HG03354 (cell line): ENCODE data around the gene PTPRG.

Experiments
- ATAC-seq: cut with Tn5 transposase; IDR thresholded peaks from one replicate; pipeline ENCODE4 v1.9.1; 2021; ENCODE audit warnings: mild to moderate bottlenecking; ENCODE audit not compliant: unreplicated experiment, poor library complexity, severe bottlenecking

Gene PTPRG

GRCh38 chr3:61948699-61949305, 387.4 kb downstream of the PTPRG start:
- no peak for ATAC-seq

- no peak for ATAC-seq
These were observed 392.7 kb downstream of the PTPRG start for GRCh38 chr3:61954097-61954540.

- no peak for ATAC-seq
These were observed 394.1 kb downstream of the PTPRG start for GRCh38 chr3:61955483-61955882.

- no peak for ATAC-seq
These were observed 394.9 kb downstream of the PTPRG start for GRCh38 chr3:61956236-61956635.

- ATAC-seq, result no peak
These were observed 395.9 kb downstream of the PTPRG start for GRCh38 chr3:61957259-61957658.

- ATAC-seq, result no peak
These were observed 399.6 kb downstream of the PTPRG start for GRCh38 chr3:61960976-61961375.

GRCh38 chr3:61961900-61962299, 400.5 kb downstream of the PTPRG start:
- no peak for ATAC-seq

GRCh38 chr3:61964566-61964965, 403.2 kb downstream of the PTPRG start:
- no peak for ATAC-seq

- ATAC-seq, result no peak
These were observed 404.4 kb downstream of the PTPRG start for GRCh38 chr3:61965770-61966131.

- no peak for ATAC-seq
These were observed 404.8 kb downstream of the PTPRG start for GRCh38 chr3:61966200-61966599.

- ATAC-seq, result no peak
These were observed 405.6 kb downstream of the PTPRG start for GRCh38 chr3:61967019-61967418.

- ATAC-seq, result no peak
These were observed 406.6 kb downstream of the PTPRG start for GRCh38 chr3:61967937-61968336.

GRCh38 chr3:61974662-61975061, 413.3 kb downstream of the PTPRG start:
- no peak for ATAC-seq

- no peak for ATAC-seq
These were observed 413.8 kb downstream of the PTPRG start for GRCh38 chr3:61975199-61975598.

- ATAC-seq, result no peak
These were observed 414.6 kb downstream of the PTPRG start for GRCh38 chr3:61975936-61976335.

- no peak for ATAC-seq
These were observed 417.4 kb downstream of the PTPRG start for GRCh38 chr3:61978460-61979419.

GRCh38 chr3:61979638-61980037, 418.3 kb downstream of the PTPRG start:
- ATAC-seq, result peak; percentile 46

GRCh38 chr3:61980041-61980440, 418.7 kb downstream of the PTPRG start:
- no peak for ATAC-seq

- ATAC-seq, result no peak
These were observed 419.7 kb downstream of the PTPRG start for GRCh38 chr3:61981060-61981459.

GRCh38 chr3:61983479-61983878, 422.1 kb downstream of the PTPRG start:
- ATAC-seq, result no peak

GRCh38 chr3:61985020-61985419, 423.6 kb downstream of the PTPRG start:
- no peak for ATAC-seq
